ENCODE results near the gene PRKN. TPM values are rescaled to one million over a fixed set of nuclear protein-coding genes. Genes with fewer than 3 reads are reported as not detected.

The PRKN gene
- total RNA-seq, 1 donor = 6.1 TPM

DNA sequence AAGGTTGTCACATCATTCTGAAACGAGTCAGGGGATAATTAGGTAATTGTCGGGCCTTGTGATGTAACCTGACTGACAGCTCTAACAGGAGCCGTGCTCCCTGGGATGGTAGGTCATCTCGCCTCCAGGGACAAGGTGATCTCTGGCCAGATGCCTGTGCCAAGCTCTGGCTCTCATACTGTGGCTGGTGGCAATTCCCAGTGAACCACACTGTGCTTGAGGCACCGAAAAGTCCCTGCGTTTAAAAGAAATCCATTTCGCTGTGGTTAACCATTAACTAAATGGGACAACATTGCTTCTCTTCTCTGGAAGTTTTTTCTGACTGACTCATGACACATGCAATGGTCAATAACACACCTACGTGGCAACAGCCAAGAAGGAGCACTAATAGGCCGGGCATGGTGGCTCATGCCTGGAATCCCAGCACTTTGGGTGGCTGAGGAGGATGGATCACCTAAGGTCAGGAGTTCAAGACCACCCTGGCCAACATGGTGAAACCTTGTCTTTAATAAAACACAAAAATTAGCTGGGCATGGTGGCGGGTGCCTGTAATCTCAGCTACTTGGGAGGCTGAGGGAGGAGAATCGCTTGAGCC is 669.2 kb downstream of the PRKN start:
- H3K4me3 ChIP-seq (ENCODE audit: low read length) = no peak overlapping the region
- H3K27me3 ChIP-seq (ENCODE audit: insufficient read depth, low read length) = no peaks in the 10 kb centered on the region
- no peaks in the 10 kb centered on the region for H3K9me3 ChIP-seq (ENCODE audit: low read depth, low read length)
- no peaks in the 10 kb centered on the region for H3K4me1 ChIP-seq (ENCODE audit: insufficient read depth, low read length)

- no peak overlapping the region for H3K4me3 ChIP-seq (ENCODE audit: low read length)
- H3K9me3 ChIP-seq (ENCODE audit: low read depth, low read length) = no peaks in the 10 kb centered on the region
- no peaks in the 10 kb centered on the region for H3K27me3 ChIP-seq (ENCODE audit: insufficient read depth, low read length)
- no peaks in the 10 kb centered on the region for H3K4me1 ChIP-seq (ENCODE audit: insufficient read depth, low read length)
Observed at GRCh38 chr6:162056745-162057144, 670.8 kb downstream of the PRKN start.

DNA sequence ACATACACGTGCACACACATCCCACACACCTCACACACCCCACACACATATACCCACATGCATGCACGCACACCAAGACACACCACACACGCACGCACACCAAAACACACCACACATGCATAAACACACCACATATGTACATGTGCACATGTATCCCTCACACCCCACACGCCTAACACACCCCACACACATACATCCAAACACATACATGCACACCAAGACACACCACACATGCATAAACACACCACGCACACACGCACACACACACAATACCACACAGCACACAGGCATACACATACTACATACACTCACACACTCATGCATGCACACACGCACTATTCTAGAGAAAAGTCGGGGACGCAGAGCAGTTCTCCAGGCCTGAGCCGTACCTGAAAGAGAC is 671.5 kb downstream of the PRKN start:
- Histone ChIP-seq H3K4me3 (ENCODE audit: low read length) (no peak overlapping the region), H3K9me3 (ENCODE audit: low read depth, low read length) (no peaks in the 10 kb centered on the region), H3K4me1 (ENCODE audit: insufficient read depth, low read length) (no peaks in the 10 kb centered on the region), H3K27me3 (ENCODE audit: insufficient read depth, low read length) (no peaks in the 10 kb centered on the region)

DNA sequence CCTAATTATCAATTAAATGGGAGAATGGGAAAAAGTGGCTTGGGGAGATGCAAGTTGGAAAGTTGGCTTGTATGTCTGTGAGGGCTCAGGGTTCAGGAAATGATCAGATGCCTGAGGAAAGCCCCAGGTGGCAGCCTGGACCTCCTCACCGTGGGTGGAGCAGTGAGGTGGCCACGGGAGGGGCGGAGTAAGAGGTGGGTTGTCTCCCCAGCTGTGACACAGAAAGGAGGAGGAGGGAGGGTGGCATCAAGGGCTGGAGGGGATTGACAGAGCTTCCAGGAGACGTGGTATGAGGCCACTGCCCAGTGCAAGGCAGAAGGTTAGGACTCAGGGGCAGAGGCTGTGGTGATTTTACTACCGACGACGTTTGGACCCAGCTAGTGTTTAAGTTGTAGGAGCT is 672.2 kb downstream of the PRKN start:
- Histone ChIP-seq H3K4me3 (ENCODE audit: low read length) (no peak overlapping the region), H3K27me3 (ENCODE audit: insufficient read depth, low read length) (no peaks in the 10 kb centered on the region), H3K4me1 (ENCODE audit: insufficient read depth, low read length) (no peaks in the 10 kb centered on the region), H3K9me3 (ENCODE audit: low read depth, low read length) (no peaks in the 10 kb centered on the region)

GRCh38 chr6:162053084-162053483 is 674.5 kb downstream of the PRKN start:
- Histone ChIP-seq H3K27me3 (ENCODE audit: insufficient read depth, low read length) (no peaks in the 10 kb centered on the region), H3K9me3 (ENCODE audit: low read depth, low read length) (no peaks in the 10 kb centered on the region), H3K4me1 (ENCODE audit: insufficient read depth, low read length) (no peaks in the 10 kb centered on the region), H3K4me3 (ENCODE audit: low read length) (no peak overlapping the region)

- no peaks in the 10 kb centered on the region for H3K9me3 ChIP-seq (ENCODE audit: low read depth, low read length)
- H3K27me3 ChIP-seq (ENCODE audit: insufficient read depth, low read length) = no peaks in the 10 kb centered on the region
- no peaks in the 10 kb centered on the region for H3K4me1 ChIP-seq (ENCODE audit: insufficient read depth, low read length)
Observed at GRCh38 chr6:162050579-162050978, 677.0 kb downstream of the PRKN start.

DNA sequence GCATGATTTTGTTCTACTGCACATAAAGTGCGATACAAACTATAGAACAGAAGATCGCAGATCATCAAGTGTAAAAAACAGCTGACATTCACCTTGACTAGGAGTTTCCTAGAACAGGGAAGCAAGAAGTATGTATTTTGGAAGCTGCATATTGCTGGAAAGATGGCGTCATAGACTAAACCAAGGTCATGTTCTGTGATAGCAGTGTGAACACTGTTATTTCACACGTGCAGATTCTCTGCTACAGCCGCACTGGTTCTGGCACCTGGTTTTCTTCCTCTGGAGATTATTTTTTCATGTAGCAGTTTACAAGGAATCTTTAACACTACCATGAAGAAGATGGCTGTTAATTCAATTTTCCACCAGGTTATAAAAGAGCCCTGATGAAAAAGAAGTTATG is 681.2 kb downstream of the PRKN start:
- Histone ChIP-seq H3K27me3 (ENCODE audit: insufficient read depth, low read length) (no peaks in the 10 kb centered on the region), H3K4me3 (ENCODE audit: low read length) (no peak overlapping the region), H3K9me3 (ENCODE audit: low read depth, low read length) (no peaks in the 10 kb centered on the region), H3K4me1 (ENCODE audit: insufficient read depth, low read length) (no peaks in the 10 kb centered on the region)

More at GRCh38 chr6:162050579-162050978, 677.0 kb downstream of the PRKN start:
- H3K4me3 ChIP-seq (ENCODE audit: low read length) = no peak overlapping the region

GRCh38 chr6:162032620-162033019 is 694.9 kb downstream of the PRKN start:
- Histone ChIP-seq H3K4me1 (ENCODE audit: insufficient read depth, low read length) (no peaks in the 10 kb centered on the region), H3K4me3 (ENCODE audit: low read length) (no peak overlapping the region), H3K9me3 (ENCODE audit: low read depth, low read length) (no peaks in the 10 kb centered on the region), H3K27me3 (ENCODE audit: insufficient read depth, low read length) (no peaks in the 10 kb centered on the region)

DNA sequence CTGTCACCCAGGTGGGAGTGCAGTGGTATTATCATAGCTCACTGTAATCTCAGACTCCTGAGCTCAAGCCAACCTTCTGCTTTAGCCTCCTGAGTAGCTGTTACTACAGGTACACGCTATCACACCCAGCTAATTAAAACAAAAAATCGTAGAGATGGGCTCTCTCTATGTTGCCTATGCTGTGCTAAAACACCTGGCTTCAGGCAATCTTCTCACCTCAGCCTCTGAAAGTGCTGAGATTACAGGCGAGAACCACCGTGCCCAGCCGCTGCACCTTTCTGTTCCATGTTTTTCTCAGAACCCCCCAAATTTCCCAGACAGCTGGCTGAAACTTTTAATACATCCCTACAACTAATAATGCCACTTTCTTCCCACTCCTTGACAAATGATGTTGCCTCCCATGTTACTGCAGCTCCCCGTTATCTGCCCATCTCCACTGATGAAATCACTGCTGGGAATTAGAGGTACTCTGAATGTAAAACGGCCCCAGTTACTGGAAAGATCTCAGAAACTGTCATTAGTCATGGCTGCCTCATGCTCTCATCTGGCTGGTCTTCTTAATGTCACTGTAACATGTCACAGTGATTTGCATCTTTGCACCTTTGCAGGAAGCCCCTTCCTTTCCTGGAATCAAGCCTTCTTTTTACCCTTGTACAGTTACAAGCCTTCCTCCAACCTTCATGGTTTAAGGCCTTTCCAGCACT is 697.5 kb downstream of the PRKN start:
- Histone ChIP-seq H3K4me3 (ENCODE audit: low read length) (no peak overlapping the region), H3K27me3 (ENCODE audit: insufficient read depth, low read length) (no peaks in the 10 kb centered on the region), H3K4me1 (ENCODE audit: insufficient read depth, low read length) (no peaks in the 10 kb centered on the region), H3K9me3 (ENCODE audit: low read depth, low read length) (no peaks in the 10 kb centered on the region)

DNA sequence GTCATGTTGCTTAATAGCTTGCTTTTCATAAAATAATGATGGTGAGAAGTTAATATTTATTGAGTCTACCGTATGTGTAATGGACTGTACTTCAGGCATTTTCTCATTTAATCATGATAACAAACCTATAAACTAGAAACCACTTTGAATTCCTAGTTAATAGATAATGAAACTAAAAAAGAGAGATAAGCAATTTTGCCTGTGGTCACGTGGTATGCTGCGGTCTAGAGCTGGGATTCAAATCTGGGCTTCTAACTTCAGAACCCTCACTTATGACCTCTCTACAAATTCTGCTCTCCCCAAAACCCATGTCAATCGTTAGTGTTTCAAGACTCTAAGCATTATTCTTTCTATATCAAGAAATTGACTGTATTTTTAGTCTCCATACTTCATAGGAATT is 700.7 kb downstream of the PRKN start:
- no peaks in the 10 kb centered on the region for H3K4me1 ChIP-seq (ENCODE audit: insufficient read depth, low read length)
- no peaks in the 10 kb centered on the region for H3K27me3 ChIP-seq (ENCODE audit: insufficient read depth, low read length)
- H3K9me3 ChIP-seq (ENCODE audit: low read depth, low read length) = no peaks in the 10 kb centered on the region
- H3K4me3 ChIP-seq (ENCODE audit: low read length) = no peak overlapping the region

DNA sequence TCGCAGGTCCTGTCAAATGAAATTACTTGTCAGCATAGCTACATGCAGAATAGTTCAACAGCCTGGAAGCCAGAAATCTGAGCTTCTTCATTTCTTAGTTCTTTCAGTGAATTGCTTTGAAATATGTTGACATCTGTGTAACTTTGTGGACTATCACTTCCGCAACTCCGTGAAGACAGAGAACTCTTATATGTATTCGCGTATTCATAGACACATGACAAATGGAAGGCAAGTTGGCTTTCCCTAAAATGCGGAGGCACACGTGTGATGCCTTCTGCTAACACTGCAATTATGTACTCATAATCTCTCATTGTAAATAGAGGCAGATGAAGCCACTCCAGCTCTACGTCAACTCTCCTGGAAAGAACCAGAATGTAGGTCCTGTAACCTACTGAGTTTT is 701.5 kb downstream of the PRKN start:
- no peaks in the 10 kb centered on the region for H3K9me3 ChIP-seq (ENCODE audit: low read depth, low read length)
- H3K27me3 ChIP-seq (ENCODE audit: insufficient read depth, low read length) = no peaks in the 10 kb centered on the region
- no peaks in the 10 kb centered on the region for H3K4me1 ChIP-seq (ENCODE audit: insufficient read depth, low read length)
- H3K4me3 ChIP-seq (ENCODE audit: low read length) = no peak overlapping the region

DNA sequence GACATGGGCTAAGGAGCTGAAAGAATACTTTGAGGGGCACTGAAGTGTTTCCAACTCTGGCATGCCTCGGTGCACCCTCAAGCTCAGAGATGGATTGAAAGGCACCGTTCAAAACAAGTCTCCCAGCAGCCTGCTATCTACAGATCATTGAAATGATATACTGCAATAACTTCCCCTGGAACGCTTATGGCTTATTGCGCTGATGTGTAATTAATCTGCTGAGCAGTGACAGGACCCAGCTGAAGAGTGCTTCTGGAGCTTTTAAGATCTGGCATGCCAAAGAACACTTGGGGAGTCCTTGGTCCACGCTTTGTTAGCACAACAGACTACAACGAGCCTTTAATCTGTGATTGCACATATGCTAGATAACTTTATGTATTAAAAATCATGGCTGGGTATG is 708.2 kb downstream of the PRKN start:
- Histone ChIP-seq H3K27me3 (ENCODE audit: insufficient read depth, low read length) (no peaks in the 10 kb centered on the region), H3K9me3 (ENCODE audit: low read depth, low read length) (no peaks in the 10 kb centered on the region), H3K4me1 (ENCODE audit: insufficient read depth, low read length) (no peaks in the 10 kb centered on the region), H3K4me3 (ENCODE audit: low read length) (no peak overlapping the region)

DNA sequence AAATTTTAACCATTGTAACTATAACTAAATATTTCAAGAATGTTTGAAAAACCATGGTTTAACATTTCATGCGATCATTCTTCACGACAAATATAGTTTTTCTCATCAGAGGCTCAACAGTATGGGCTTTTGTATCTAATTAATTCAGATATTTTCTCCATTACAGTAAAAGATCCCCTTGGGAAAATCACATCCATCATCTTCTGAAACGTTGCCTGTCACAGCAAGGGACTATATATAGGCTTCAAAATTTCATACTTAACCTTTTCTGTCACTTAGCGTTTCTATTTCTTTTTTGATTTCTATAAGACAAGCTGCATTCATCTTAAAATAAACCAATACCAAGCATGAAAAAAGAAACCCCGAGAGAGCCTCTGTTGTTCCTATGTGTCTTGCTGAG is 710.0 kb downstream of the PRKN start:
- Histone ChIP-seq H3K9me3 (ENCODE audit: low read depth, low read length) (no peaks in the 10 kb centered on the region), H3K4me1 (ENCODE audit: insufficient read depth, low read length) (no peaks in the 10 kb centered on the region), H3K4me3 (ENCODE audit: low read length) (no peak overlapping the region), H3K27me3 (ENCODE audit: insufficient read depth, low read length) (no peaks in the 10 kb centered on the region)

- no peaks in the 10 kb centered on the region for H3K9me3 ChIP-seq (ENCODE audit: low read depth, low read length)
- H3K4me3 ChIP-seq (ENCODE audit: low read length) = no peak overlapping the region
- H3K4me1 ChIP-seq (ENCODE audit: insufficient read depth, low read length) = no peaks in the 10 kb centered on the region
- H3K27me3 ChIP-seq (ENCODE audit: insufficient read depth, low read length) = no peaks in the 10 kb centered on the region
Observed at GRCh38 chr6:162014069-162014811, 713.3 kb downstream of the PRKN start.

DNA sequence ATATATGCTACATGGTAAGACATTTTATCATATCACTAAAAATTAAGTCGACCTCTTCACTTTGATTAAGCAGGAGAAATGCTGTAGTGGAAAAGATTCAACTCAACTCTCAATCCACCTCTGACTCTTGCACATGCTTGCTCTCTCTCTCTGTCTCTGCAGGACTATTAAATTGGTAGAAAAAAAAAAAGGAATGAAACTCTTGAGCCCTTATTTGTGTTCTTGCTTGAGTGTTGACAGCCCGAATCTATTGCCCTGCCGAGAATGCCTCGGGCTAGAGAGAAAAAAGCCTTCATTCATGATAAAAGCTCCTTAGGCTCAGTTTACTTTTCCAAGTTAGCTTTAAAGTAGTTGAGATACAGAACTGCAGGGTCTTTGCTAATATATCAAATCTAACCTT is 722.2 kb downstream of the PRKN start:
- H3K9me3 ChIP-seq (ENCODE audit: low read depth, low read length) = no peaks in the 10 kb centered on the region
- no peaks in the 10 kb centered on the region for H3K4me1 ChIP-seq (ENCODE audit: insufficient read depth, low read length)
- no peaks in the 10 kb centered on the region for H3K27me3 ChIP-seq (ENCODE audit: insufficient read depth, low read length)
- no peak overlapping the region for H3K4me3 ChIP-seq (ENCODE audit: low read length)
